ENCODE measurements around the gene ANKRD65.
"Not testable (repeated sequence)": the region's sequence is repeated elsewhere in the genome, so short reads cannot be mapped to it uniquely, and the experiment has no call there.

The ANKRD65 gene

GRCh38 chr1:1380860-1381259 lies 40.2 kb downstream of the ANKRD65 start:
- Histone ChIP-seq H2AFZ (ENCODE audit: low read depth, low read length) (no peak overlapping the region), H3K9me3 (ENCODE audit: low read length) (peaks cover 4% of the 10 kb centered on the region), H3K4me1 (ENCODE audit: insufficient read depth, low read length) (peaks cover 2% of the 10 kb centered on the region), H3K27me3 (ENCODE audit: insufficient read depth, low read length) (no peaks in the 10 kb centered on the region), H3K4me3 (ENCODE audit: low read length) (no peak overlapping the region), H3K36me3 (ENCODE audit: insufficient read depth, low read length) (peaks cover 12% of the 10 kb centered on the region)

DNA sequence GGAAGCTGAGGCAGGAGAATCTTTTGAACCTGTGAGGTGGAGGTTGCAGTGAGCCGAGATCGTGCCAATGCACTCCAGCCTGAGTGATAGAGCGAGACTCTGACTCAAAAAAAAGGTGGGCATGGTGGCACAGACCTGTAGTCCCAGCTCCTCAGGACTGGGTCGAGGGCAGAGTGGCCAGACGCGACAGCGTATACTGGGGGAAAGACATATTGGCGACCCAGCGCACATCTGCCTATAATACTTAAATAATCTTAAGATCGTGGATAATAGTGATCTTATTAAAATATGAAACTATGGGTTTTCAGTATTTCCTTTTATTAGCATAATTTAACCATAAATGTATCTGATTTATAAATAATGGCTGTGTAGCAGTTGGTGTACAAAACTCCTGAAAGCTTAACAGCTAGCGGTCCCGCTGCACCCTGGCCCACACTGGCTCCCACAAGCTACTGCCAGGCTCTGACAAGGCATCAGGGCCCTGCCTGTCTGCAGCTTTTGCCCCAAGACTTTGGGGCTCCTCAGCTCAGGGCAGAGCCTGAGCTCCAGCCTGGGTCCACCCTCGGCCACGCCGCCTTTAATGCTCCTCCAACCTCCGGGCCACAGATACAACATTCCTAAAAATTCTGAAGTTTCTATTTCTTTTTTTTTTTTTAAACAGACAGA lies 43.4 kb downstream of the ANKRD65 start:
- H3K4me1 ChIP-seq (ENCODE audit: insufficient read depth, low read length), result peaks cover 16% of the 10 kb centered on the region
- H3K27me3 ChIP-seq (ENCODE audit: insufficient read depth, low read length), result no peaks in the 10 kb centered on the region
- no peak overlapping the region for H2AFZ ChIP-seq (ENCODE audit: low read depth, low read length)
- no peak overlapping the region for H3K4me3 ChIP-seq (ENCODE audit: low read length)
- peaks cover 11% of the 10 kb centered on the region for H3K36me3 ChIP-seq (ENCODE audit: insufficient read depth, low read length)
- H3K9me3 ChIP-seq (ENCODE audit: low read length), result no peaks in the 10 kb centered on the region

DNA sequence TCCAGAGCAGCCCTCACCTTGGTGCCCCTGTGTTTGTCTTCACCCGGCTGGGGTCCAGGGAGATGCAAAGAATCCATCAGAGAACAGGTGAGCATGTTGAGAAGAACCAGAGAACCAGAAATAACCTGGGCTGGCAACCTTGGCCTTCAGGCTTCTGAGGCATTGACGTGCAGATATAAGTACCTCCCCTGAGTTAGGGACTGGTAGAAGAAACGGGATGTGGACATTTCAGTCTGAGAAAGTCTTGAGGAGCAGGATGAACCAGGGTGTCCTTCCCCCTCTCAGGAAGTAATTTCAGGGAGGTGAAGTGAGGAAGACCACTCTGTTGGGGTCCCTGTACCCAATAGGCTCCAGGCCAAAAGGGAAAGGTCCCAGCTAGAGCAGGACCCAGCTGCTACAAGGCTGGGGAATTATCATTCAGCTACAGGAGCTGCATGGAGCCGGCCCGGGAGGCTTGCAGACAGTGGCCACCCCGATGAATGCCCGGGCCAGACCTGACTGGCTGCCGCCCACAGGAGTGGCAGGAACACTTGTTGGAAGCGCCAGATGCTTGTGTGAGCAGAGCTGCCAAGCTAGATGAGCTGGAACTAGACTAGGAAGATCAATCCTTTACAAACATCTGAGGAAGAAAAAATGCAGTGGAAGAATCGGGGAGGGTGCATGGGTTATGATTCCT lies 44.4 kb downstream of the ANKRD65 start:
- no peak overlapping the region for H2AFZ ChIP-seq (ENCODE audit: low read depth, low read length)
- no peak overlapping the region for H3K4me3 ChIP-seq (ENCODE audit: low read length)
- H3K9me3 ChIP-seq (ENCODE audit: low read length), result no peaks in the 10 kb centered on the region
- H3K27me3 ChIP-seq (ENCODE audit: insufficient read depth, low read length), result no peaks in the 10 kb centered on the region
- peaks cover 19% of the 10 kb centered on the region for H3K4me1 ChIP-seq (ENCODE audit: insufficient read depth, low read length)
- H3K36me3 ChIP-seq (ENCODE audit: insufficient read depth, low read length), result peaks cover 12% of the 10 kb centered on the region

GRCh38 chr1:1374929-1375662 lies 46.0 kb downstream of the ANKRD65 start, which contains the start of gene AURKAIP1:
Gene AURKAIP1 (minus strand): TSS chr1:1375207. CDS start chr1:1374756, 451 bp downstream.
- Histone ChIP-seq H3K9me3 (ENCODE audit: low read length) (no peaks in the 10 kb centered on the region), H2AFZ (ENCODE audit: low read depth, low read length) (peak within 1 kb of the TSS; percentile 9), H3K36me3 (ENCODE audit: insufficient read depth, low read length) (peaks cover 14% of the 10 kb centered on the region), H3K4me3 (ENCODE audit: low read length) (peak within 1 kb of the TSS; percentile 96), H3K4me1 (ENCODE audit: insufficient read depth, low read length) (peaks cover 19% of the 10 kb centered on the region), H3K27me3 (ENCODE audit: insufficient read depth, low read length) (no peaks in the 10 kb centered on the region)

DNA sequence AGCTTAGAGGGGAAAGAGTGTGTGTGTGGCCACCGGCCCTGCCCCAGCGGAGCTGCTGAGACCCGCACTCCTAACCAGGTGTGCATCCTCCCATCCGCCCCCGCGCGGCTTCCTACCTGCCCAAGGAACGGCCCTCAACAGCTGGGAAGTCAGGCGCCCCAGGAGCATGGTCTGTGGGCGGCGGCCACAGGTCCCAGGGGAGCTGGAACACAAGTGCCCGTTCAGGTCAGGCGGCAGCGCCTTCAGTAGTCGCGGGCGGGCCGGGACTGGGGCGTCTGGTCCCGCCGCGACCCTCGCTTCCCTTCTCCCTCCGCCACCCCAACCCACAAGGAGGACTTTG lies 46.5 kb downstream of the ANKRD65 start:
- no peaks in the 10 kb centered on the region for H3K9me3 ChIP-seq (ENCODE audit: low read length)
- peaks cover 14% of the 10 kb centered on the region for H3K36me3 ChIP-seq (ENCODE audit: insufficient read depth, low read length)
- no peaks in the 10 kb centered on the region for H3K27me3 ChIP-seq (ENCODE audit: insufficient read depth, low read length)
- peak overlapping the region; percentile 96 for H3K4me3 ChIP-seq (ENCODE audit: low read length)
- H3K4me1 ChIP-seq (ENCODE audit: insufficient read depth, low read length), result peaks cover 19% of the 10 kb centered on the region
- H2AFZ ChIP-seq (ENCODE audit: low read depth, low read length), result peak overlapping the region; percentile 9

DNA sequence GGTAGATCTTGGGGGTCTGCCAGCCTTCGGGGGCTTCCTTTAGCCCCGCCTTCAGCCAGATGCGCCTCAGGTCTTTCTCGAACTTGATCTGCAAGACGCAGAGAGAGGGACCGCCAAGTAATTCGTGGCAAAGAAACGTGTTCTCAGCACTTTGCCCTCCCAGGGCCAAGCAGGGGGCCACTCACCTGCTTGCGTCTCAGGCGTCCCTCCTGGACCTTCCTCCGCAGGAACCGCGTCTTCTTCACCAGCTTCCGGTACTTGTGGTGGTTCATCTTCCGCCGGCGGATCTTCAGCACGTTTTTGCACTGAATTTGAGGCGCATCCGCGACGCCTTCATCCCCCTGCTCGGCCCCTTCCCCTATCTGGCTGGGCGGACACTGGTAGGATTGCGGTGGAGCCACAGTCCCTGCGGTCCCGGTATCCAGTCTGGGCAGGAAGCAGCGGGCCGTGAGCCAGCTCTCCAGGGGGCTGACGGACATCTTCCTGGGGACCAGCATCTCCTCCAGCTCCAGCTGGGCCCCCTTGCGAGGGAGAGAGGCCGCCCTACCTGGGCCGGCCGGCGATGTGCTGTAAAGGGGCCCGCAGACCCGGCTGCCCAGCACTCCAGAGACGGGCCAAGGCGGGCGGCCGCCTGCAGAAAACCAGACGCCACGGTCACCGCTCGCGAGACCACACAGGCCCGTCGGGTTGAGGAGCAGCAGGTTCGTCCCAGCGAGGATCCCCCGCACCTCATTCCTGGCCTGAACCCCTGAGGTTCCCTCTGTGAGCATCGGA lies 47.1 kb downstream of the ANKRD65 start:
- Histone ChIP-seq H3K4me1 (ENCODE audit: insufficient read depth, low read length) (peaks cover 19% of the 10 kb centered on the region), H3K4me3 (ENCODE audit: low read length) (peak overlapping the region; percentile 96), H3K9me3 (ENCODE audit: low read length) (no peaks in the 10 kb centered on the region), H3K27me3 (ENCODE audit: insufficient read depth, low read length) (no peaks in the 10 kb centered on the region), H2AFZ (ENCODE audit: low read depth, low read length) (no peak overlapping the region), H3K36me3 (ENCODE audit: insufficient read depth, low read length) (peaks cover 14% of the 10 kb centered on the region)

GRCh38 chr1:1373051-1373814 lies 47.8 kb downstream of the ANKRD65 start:
- H3K4me1 ChIP-seq (ENCODE audit: insufficient read depth, low read length), result peaks cover 19% of the 10 kb centered on the region
- H2AFZ ChIP-seq (ENCODE audit: low read depth, low read length), result no peak overlapping the region
- no peak overlapping the region for H3K4me3 ChIP-seq (ENCODE audit: low read length)
- H3K9me3 ChIP-seq (ENCODE audit: low read length), result no peaks in the 10 kb centered on the region
- H3K36me3 ChIP-seq (ENCODE audit: insufficient read depth, low read length), result peaks cover 14% of the 10 kb centered on the region
- no peaks in the 10 kb centered on the region for H3K27me3 ChIP-seq (ENCODE audit: insufficient read depth, low read length)

DNA sequence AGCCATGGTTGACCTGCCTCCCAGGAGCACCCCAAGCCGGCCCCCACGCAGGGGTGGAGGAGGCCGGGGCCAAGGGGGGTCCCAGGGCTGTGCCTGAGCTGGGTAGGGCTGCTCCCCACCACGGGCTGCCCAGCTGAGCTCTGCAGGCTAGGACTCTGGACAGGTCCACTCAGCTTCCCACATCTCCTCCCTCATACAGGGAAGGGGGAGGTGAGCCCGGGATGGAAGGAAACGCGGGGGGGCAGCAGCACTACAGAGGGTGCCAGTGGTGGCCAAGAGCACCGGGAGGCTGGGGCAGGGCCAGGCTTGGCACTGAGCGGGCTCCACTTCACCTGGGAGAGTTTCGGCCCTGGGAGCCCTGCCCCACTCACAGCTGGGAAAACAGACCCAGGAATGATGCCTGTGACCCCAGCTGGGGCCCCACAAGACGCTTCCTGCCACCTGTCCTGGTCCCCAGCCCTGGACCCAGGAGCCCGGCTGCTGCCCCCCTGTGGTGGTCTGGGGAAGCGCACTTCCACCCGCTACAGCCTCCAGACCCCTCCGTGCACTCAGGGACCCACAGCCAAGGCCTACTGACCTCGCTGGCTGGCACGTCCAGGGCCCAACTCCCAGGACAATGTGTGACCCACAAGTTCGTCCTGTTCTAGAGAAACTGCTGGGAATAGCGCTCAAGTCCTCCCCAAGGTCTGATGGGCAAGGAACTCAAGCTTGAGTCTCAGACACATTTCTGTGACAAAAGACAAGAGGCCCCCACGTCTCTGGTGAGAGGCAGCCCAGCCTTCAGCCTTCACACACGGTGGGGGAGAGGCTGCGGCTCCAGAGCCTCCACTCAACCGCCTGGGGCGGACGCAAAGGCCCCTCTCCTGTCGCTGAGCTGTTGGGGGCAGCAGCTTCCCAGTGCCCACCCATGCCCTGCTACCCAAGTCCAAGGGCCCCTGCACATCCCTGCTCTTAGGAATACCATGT lies 49.0 kb downstream of the ANKRD65 start:
- Histone ChIP-seq H3K4me1 (ENCODE audit: insufficient read depth, low read length) (peaks cover 19% of the 10 kb centered on the region), H3K9me3 (ENCODE audit: low read length) (peaks cover 1% of the 10 kb centered on the region), H3K36me3 (ENCODE audit: insufficient read depth, low read length) (peaks cover 14% of the 10 kb centered on the region), H2AFZ (ENCODE audit: low read depth, low read length) (no peak overlapping the region), H3K4me3 (ENCODE audit: low read length) (no peak overlapping the region), H3K27me3 (ENCODE audit: insufficient read depth, low read length) (no peaks in the 10 kb centered on the region)

GRCh38 chr1:1371364-1371745 lies 49.7 kb downstream of the ANKRD65 start:
- H2AFZ ChIP-seq (ENCODE audit: low read depth, low read length), result no peak overlapping the region
- no peaks in the 10 kb centered on the region for H3K27me3 ChIP-seq (ENCODE audit: insufficient read depth, low read length)
- no peak overlapping the region for H3K4me3 ChIP-seq (ENCODE audit: low read length)
- peaks cover 8% of the 10 kb centered on the region for H3K9me3 ChIP-seq (ENCODE audit: low read length)
- peaks cover 14% of the 10 kb centered on the region for H3K36me3 ChIP-seq (ENCODE audit: insufficient read depth, low read length)
- H3K4me1 ChIP-seq (ENCODE audit: insufficient read depth, low read length), result peaks cover 19% of the 10 kb centered on the region

- no peak overlapping the region for H3K4me3 ChIP-seq (ENCODE audit: low read length)
- H2AFZ ChIP-seq (ENCODE audit: low read depth, low read length), result no peak overlapping the region
- no peaks in the 10 kb centered on the region for H3K27me3 ChIP-seq (ENCODE audit: insufficient read depth, low read length)
- peaks cover 16% of the 10 kb centered on the region for H3K4me1 ChIP-seq (ENCODE audit: insufficient read depth, low read length)
- H3K9me3 ChIP-seq (ENCODE audit: low read length), result peaks cover 8% of the 10 kb centered on the region
- H3K36me3 ChIP-seq (ENCODE audit: insufficient read depth, low read length), result peaks cover 14% of the 10 kb centered on the region
These were observed 50.2 kb downstream of the ANKRD65 start for GRCh38 chr1:1370771-1371300.

GRCh38 chr1:1370094-1370493 lies 51.0 kb downstream of the ANKRD65 start:
- H3K27me3 ChIP-seq (ENCODE audit: insufficient read depth, low read length); H3K9me3 ChIP-seq (ENCODE audit: low read length); H2AFZ ChIP-seq (ENCODE audit: low read depth, low read length); H3K4me3 ChIP-seq (ENCODE audit: low read length): not testable (repeated sequence)
- Histone ChIP-seq H3K36me3 (ENCODE audit: insufficient read depth, low read length) (peaks cover 14% of the 10 kb centered on the region), H3K4me1 (ENCODE audit: insufficient read depth, low read length) (peaks cover 16% of the 10 kb centered on the region)
